Esophagus mucosa (tissue), 1 donor: Measurements from ENCODE around the gene CCP110. TPM values are rescaled to one million over a fixed set of nuclear protein-coding genes. Genes with fewer than 3 reads are reported as not detected.
"Not testable (repeated sequence)": the region's sequence is repeated elsewhere in the genome, so short reads cannot be mapped to it uniquely, and the experiment has no call there.

Source experiments
- ATAC-seq: fragments of 200-7000 bp; cut with Tn5 transposase; one replicate; pipeline ENCODE4 v1.9.1; 2020
- total RNA-seq: library from RNA; stranded (reverse); gene quantifications from one replicate; pipeline ENCODE4 v1.2.4, GENCODE V29; 2023
- donor health status: DM: yes; HTN: yes; CAD: no.

Gene CCP110
- total RNA-seq, 1 donor from 2014 or later = 6.2 TPM

- ATAC-seq = peak; percentile 41
These were observed 10.2 kb upstream of the CCP110 start for GRCh38 chr16:19513377-19514053.

GRCh38 chr16:19515757-19516156 is 8.0 kb upstream of the CCP110 start:
- peak; percentile 41 for ATAC-seq

GRCh38 chr16:19517424-19518089 is 6.2 kb upstream of the CCP110 start:
- peak; percentile 59 for ATAC-seq

- no peak for ATAC-seq
These were observed 5.4 kb upstream of the CCP110 start for GRCh38 chr16:19518388-19518787.

GRCh38 chr16:19520861-19521331 is 2.8 kb upstream of the CCP110 start:
- ATAC-seq = no peak

GRCh38 chr16:19521471-19522396 is 2.0 kb upstream of the CCP110 start, which contains the start of gene GDE1:
GDE1 (minus strand) TSS chr16:19522098; CDS start chr16:19521964, 134 bp downstream.
- ATAC-seq = peak; percentile 77

- ATAC-seq = no peak
These were observed 1.4 kb upstream of the CCP110 start for GRCh38 chr16:19522397-19522732.

GRCh38 chr16:19522760-19523159 is 982 bp upstream of the CCP110 start:
- no peak for ATAC-seq

- no peak for ATAC-seq
These were observed 571 bp upstream of the CCP110 start for GRCh38 chr16:19523184-19523558.

GRCh38 chr16:19524356-19524615 is 544 bp downstream of the CCP110 start:
- ATAC-seq = peak; percentile 2

GRCh38 chr16:19524616-19525384 is 1.1 kb downstream of the CCP110 start:
- no peak for ATAC-seq

GRCh38 chr16:19525385-19525723 is 1.6 kb downstream of the CCP110 start:
- no peak for ATAC-seq

GRCh38 chr16:19527161-19527560 is 3.4 kb downstream of the CCP110 start:
- ATAC-seq = no peak

- no peak for ATAC-seq
These were observed 4.9 kb downstream of the CCP110 start for GRCh38 chr16:19528666-19529065.

- no peak for ATAC-seq
These were observed 8.9 kb downstream of the CCP110 start for GRCh38 chr16:19532601-19533000.

- no peak for ATAC-seq
These were observed 16.7 kb downstream of the CCP110 start for GRCh38 chr16:19540241-19540970.

- ATAC-seq = no peak
These were observed 18.5 kb downstream of the CCP110 start for GRCh38 chr16:19542138-19542821.

- not testable (repeated sequence) for ATAC-seq
These were observed 19.7 kb downstream of the CCP110 start for GRCh38 chr16:19543278-19543996.

GRCh38 chr16:19548144-19548543 is 24.4 kb downstream of the CCP110 start:
- no peak for ATAC-seq

- ATAC-seq = no peak
These were observed 25.9 kb downstream of the CCP110 start for GRCh38 chr16:19549673-19550072.
